ENCODE measurements around the gene FPGT.

DNA sequence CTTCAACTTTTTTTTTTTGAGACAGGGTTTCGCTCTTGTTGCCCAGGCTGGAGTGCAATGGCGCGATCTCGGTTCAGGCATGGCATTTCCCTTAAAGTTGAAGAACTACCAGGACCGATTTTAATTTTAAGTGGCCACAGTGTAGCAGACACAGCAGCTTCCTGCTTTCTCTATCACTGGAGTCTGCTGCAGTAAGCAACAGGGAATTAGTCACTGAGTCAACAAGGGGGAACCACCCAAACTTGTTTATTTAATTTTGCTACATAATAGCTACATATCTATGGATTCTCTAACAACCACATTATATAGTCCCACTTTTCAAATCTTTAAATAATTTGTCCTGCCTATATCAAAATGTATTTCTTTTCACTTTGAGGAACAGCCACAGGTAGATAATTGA lies 24.7 kb downstream of the FPGT start:
- TF ChIP-seq, protein P1, sequence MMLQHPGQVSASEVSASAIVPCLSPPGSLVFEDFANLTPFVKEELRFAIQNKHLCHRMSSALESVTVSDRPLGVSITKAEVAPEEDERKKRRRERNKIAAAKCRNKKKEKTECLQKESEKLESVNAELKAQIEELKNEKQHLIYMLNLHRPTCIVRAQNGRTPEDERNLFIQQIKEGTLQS (CRISPR knock-in tag; IDR thresholded peaks at IDR 0.05) = no peak
- TF ChIP-seq HDAC2 (CRISPR knock-in tag; IDR thresholded peaks at IDR 0.05) (no peak), ETV6 (CRISPR knock-in tag; conservative IDR thresholded peaks at IDR 0.05) (no peak), POLR2G (IDR thresholded peaks at IDR 0.05; ENCODE audit: low read depth, low read length) (no peak)
- TF ChIP-seq, protein P2, sequence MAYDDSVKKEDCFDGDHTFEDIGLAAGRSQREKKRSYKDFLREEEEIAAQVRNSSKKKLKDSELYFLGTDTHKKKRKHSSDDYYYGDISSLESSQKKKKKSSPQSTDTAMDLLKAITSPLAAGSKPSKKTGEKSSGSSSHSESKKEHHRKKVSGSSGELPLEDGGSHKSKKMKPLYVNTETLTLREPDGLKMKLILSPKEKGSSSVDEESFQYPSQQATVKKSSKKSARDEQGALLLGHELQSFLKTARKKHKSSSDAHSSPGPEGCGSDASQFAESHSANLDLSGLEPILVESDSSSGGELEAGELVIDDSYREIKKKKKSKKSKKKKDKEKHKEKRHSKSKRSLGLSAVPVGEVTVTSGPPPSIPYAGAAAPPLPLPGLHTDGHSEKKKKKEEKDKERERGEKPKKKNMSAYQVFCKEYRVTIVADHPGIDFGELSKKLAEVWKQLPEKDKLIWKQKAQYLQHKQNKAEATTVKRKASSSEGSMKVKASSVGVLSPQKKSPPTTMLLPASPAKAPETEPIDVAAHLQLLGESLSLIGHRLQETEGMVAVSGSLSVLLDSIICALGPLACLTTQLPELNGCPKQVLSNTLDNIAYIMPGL (CRISPR knock-in tag; IDR thresholded peaks at IDR 0.05; ENCODE audit: borderline replicate concordance in 1 of 2, low read depth in 1 of 2) = no peak
